NCI-H1694 treated with DMSO at 0.1 percent for 48 hours (cell line): ENCODE data around the gene KCNC2.

ENCODE experiments used
- DNase-seq: peaks from one replicate; lab custom pipeline; 2025; lab: John Stamatoyannopoulos, UW

Gene KCNC2

DNA sequence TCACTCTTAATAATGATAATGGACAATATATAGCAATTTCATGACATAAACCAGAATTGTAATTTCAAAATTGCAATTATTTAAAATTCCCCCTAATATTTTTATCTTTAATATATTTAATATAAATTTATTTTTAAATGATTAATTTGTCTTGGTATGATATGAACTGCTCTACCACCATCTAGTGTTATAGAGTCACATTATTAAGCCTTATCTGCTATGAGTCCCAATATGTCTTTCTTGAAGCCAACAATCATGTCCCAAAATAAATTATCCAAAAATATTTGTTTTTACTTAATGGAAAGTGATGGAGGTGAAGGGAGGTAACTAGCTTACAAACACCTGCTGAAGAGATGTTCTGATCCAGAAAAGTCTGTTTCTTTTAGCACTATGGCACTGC, 151.4 kb downstream of the KCNC2 start:
- DNase-seq = no peak

DNA sequence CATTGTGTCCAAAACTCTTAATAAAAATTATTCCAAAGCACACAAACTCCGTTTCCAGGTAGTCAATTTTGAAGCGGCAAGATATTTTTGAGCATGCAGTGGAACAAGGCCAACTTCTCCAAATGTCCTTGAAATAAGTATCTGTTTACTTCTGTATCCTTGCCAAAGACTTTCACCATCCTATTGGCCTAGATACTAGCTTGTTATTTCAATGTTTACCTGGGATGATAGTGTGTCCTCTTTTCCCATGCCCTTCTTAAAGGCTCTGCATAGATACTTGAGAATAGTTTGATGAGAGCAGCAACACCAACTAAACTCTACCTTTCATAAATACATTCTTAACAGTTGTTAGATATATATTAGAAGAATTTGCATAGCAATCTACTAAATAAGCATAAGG, 160.9 kb downstream of the KCNC2 start:
- DNase-seq = no peak

DNA sequence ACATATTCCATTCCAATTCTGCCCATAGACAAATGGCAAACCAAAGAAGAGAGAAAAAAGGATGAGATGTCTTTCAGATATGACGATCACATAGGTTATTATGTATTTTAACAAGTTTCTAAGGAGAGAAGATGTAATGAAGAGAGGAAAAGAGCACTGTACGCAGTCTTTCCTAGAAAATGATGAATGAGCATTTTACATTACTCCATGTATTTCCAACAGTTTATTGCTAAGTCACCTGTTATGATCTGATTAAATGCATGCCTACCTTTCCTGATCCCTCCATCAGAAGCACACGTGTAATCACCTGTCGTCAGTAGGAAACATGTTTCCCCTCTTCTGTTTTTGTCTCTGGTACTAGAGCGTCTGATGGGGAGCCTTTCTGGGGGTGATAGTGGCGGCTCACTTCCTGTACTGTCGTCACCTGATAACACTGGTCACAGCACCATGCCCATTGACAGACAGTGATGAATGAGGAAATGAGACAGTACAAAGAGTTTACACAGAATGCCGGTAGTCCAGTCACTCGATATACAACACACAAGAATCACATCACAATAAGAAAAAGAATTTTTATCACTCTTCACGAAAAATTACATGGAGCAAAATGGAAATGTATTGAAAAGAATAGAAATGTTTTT, 161.6 kb downstream of the KCNC2 start:
- DNase-seq = no peak

DNA sequence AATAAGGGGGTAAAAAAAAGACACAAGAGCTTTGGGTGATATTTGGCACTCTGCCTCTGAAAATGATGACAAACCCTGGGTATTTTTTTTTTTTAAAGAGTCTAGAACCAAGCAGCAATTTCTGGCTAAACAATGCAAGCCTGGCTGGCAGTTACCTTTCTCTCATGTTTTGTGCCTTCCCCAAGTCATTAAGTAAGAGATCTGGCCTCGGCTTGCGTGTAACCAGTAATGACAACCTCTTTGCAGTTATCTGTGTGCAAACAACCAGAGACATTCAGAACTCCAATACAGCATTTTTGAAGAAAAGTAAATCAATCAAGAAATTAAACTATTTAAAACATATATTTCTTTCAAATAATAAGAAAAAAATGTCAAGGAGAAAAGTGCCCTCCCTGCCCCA, 167.5 kb downstream of the KCNC2 start:
- no peak for DNase-seq

DNA sequence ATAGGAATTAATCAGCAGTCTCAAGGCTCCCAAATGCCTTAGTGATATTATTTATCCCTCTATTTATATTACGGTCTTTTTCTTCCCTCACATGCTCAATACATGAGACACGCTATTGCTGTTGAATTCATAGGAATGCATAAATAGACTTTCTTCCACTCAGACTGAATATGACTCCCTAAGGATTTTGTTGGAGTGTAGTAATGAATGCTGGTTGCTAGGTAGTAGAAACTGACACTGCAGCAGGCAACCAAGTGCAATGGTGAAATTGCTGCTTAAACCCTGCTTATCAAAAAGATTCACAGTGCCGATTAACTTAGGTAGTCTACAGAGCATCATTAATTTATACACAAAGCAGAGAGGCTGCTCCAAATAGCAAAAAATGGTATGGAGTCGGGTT, 168.2 kb downstream of the KCNC2 start:
- DNase-seq = no peak

DNA sequence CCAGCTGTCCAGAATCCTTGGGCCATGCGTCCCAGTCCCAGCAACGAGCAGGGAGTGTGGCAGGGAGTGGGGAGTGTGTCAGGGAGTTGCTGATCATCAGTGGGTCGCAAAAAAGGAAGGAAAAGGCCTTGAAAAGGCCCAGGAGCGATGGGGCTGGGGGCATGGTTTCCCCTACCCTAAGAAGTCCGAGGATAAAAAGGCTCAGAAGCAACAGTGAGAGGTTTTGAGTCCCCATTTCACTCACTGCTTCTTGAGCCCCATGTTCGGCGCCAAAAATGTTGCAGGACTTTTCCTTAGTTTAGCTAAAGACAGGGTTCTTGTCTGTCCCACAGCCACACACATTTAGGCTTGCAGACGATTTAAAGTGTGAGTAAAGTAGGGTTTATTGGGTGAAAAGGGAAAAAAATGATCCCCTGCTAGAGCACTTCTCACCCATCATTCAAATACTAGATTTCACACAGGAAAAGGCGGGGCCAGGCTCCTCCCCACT, 189.5 kb downstream of the KCNC2 start:
- DNase-seq = no peak

DNA sequence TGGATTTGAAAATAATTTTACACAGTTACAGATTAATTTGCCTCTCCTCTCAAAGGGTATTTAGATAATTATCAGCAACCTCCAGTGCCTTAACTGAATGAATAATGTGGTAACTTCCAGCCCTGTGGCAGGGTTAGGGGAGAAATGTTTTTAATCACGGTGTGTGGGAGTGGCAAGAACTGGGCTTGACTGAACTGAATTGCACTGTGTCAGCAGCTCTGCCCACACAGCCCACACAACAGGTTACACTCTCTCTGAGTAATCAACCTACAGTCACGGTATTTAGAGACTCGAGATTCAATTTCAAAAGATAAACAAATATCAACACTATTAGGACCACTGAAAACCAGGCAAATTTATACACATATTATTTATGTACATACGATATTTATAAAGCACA, 198.5 kb downstream of the KCNC2 start:
- DNase-seq = no peak

DNA sequence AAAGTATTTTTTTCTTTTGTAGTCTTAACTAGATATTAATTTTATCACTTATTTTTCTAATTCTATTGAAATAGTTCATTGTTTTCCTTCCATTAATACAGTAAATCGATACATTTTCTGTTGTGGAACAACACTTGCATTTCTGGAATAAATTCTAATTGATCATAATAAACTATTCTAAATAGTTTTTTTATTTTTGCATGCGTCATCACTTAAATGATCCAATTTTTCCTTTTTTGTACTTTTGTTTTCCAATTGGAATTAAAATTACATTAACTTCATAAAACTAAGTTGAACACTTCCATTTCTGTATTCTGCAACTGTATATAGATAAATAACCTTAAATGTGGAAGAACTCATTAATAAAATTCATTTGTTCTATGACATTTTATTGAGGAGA, 202.5 kb downstream of the KCNC2 start:
- DNase-seq = no peak

DNA sequence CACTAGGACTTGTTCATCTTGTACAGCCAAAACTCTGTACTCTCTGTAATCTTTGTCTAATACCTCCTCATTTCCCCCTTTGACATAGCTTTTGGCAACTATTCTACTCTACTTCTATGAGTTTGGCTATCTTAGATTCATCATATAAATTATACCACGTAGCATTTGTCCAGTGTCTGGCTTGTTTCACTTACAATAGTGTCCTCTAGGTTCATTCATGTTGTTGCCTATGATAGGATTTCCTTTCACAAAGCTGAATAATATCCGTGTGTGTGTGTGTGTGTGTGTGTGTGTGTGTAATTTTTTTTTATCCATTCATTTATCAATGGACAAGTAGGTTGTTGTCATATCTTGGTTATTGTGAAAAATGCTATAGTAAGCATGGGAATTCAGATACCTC, 209.5 kb downstream of the KCNC2 start:
- DNase-seq = no peak

DNA sequence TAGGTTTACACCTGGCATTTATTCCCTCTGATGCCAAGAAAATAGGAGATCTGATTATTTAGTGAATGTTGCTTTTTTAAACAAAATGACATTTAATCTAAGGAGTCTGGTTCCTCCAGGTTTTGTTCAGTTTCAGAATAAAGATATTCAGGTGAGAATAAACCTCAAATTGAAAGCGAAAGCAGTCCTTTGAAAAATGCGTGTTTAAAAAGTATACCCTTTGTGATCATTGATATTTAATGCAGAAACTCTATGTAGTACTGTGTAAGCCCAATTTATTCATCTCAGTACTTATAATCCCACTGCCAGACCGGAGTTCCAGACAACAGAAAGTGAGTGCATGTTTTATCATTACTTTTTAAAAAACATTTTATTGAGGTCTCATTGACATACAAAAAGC, 210.2 kb downstream of the KCNC2 start:
- no peak for DNase-seq
